ENCODE results near the gene CPA4.

CPA4 gene

GRCh38 chr7:130362251-130362816 is 69.4 kb downstream of the CPA4 start:
- DNase-seq (ENCODE audit: insufficient read length, low spot score) (no peak), FAIRE-seq (no peak)

- FAIRE-seq, result no peak
- no peak for DNase-seq (ENCODE audit: insufficient read length, low spot score)
Observed at GRCh38 chr7:130363026-130363847, 70.3 kb downstream of the CPA4 start.

GRCh38 chr7:130364451-130364850 is 71.5 kb downstream of the CPA4 start:
- DNase-seq (ENCODE audit: insufficient read length, low spot score), result no peak
- no peak for FAIRE-seq

GRCh38 chr7:130365088-130365487 is 72.1 kb downstream of the CPA4 start:
- no peak for FAIRE-seq

GRCh38 chr7:130365511-130366441 is 72.8 kb downstream of the CPA4 start:
- FAIRE-seq (no peak), DNase-seq (ENCODE audit: insufficient read length, low spot score) (peak; percentile 30)

More at GRCh38 chr7:130365088-130365487, 72.1 kb downstream of the CPA4 start:
- DNase-seq (ENCODE audit: insufficient read length, low spot score), result no peak

- no peak for FAIRE-seq
Observed at GRCh38 chr7:130366564-130366963, 73.6 kb downstream of the CPA4 start.

GRCh38 chr7:130367088-130367755 is 74.3 kb downstream of the CPA4 start:
- FAIRE-seq, result no peak
- DNase-seq (ENCODE audit: insufficient read length, low spot score), result no peak

More at GRCh38 chr7:130366564-130366963, 73.6 kb downstream of the CPA4 start:
- no peak for DNase-seq (ENCODE audit: insufficient read length, low spot score)

- FAIRE-seq (no peak), DNase-seq (ENCODE audit: insufficient read length, low spot score) (no peak)
Observed at GRCh38 chr7:130367836-130368746, 75.1 kb downstream of the CPA4 start.

- FAIRE-seq (no peak), DNase-seq (ENCODE audit: insufficient read length, low spot score) (no peak)
Observed at GRCh38 chr7:130369110-130369711, 76.2 kb downstream of the CPA4 start.

- FAIRE-seq (no peak), DNase-seq (ENCODE audit: insufficient read length, low spot score) (no peak)
Observed at GRCh38 chr7:130369831-130370550, 77.0 kb downstream of the CPA4 start.

- no peak for DNase-seq (ENCODE audit: insufficient read length, low spot score)
- no peak for FAIRE-seq
Observed at GRCh38 chr7:130371046-130371445, 78.1 kb downstream of the CPA4 start.

- no peak for FAIRE-seq
- no peak for DNase-seq (ENCODE audit: insufficient read length, low spot score)
Observed at GRCh38 chr7:130372402-130373165, 79.6 kb downstream of the CPA4 start.
